SK-N-SH (cell line): ENCODE data around the gene EFCAB11.

Source experiments
- CTCF ChIP-seq: fragments of 200-600 bp; sonication (generic); IDR thresholded peaks from 2 replicates; pipeline ENCODE4 v1.6.1; 2017; ENCODE audit warnings: antibody characterized with exemption, mild to moderate bottlenecking, moderate library complexity
- EP300 ChIP-seq, 2 experiments: IDR thresholded peaks; 2 replicates each; pipeline versions ENCODE4 v1.4.0 to v1.6.1; 2012; ENCODE audit warnings: borderline replicate concordance in 1 of 2, low read depth in 1 of 2, low read length in 1 of 2
- EZH2phosphoT487 ChIP-seq: fragments of 200-600 bp; sonication (generic); IDR thresholded peaks from 2 replicates; pipeline ENCODE4 v1.6.1; 2017; ENCODE audit warnings: low read depth, mixed run types, mild to moderate bottlenecking, antibody characterized with exemption, moderate library complexity, borderline replicate concordance
- MAX ChIP-seq: IDR thresholded peaks from 2 replicates; pipeline ENCODE4 v1.4.0; 2012; ENCODE audit warnings: low read depth
- MEF2A ChIP-seq: IDR thresholded peaks from 2 replicates; pipeline ENCODE4 v1.4.0; 2012; ENCODE audit warnings: low read depth, borderline replicate concordance
- NRF1 ChIP-seq: IDR thresholded peaks from 2 replicates; pipeline ENCODE4 v1.6.1; 2012; ENCODE audit warnings: low read depth, mild to moderate bottlenecking, low read length
- POLR2AphosphoS5 ChIP-seq: IDR thresholded peaks from 2 replicates; pipeline ENCODE4 v1.6.1; 2012; ENCODE audit warnings: low read depth, low read length
- TCF12 ChIP-seq: IDR thresholded peaks from 2 replicates; pipeline ENCODE4 v1.4.0; 2012

GRCh38 chr14:89793367-89793716 is 161.2 kb downstream of the EFCAB11 start:
- no peak for TF ChIP-seq NRF1
- no peak for TF ChIP-seq EP300 (IDR thresholded peaks at IDR 0.05; ENCODE audit: borderline replicate concordance in 1 of 2, low read depth in 1 of 2, low read length in 1 of 2)
- no peak for TF ChIP-seq CTCF
- no peak for TF ChIP-seq MAX
- no peak for TF ChIP-seq MEF2A
- no peak for TF ChIP-seq POLR2AphosphoS5
- no peak for TF ChIP-seq TCF12
- no peak for TF ChIP-seq EZH2phosphoT487
